OCI-LY7 (cell line): ENCODE measurements around the gene PCDHA7.

ENCODE experiments used
- CTCF ChIP-seq: fragments of 200-600 bp; sonication (generic); conservative IDR thresholded peaks from 2 replicates; pipeline ENCODE4 v1.5.1; 2014; ENCODE audit warnings: mild to moderate bottlenecking, antibody characterized with exemption, low read length, moderate library complexity, mixed read lengths
- EZH2phosphoT487 ChIP-seq: fragments of 200-600 bp; sonication (generic); IDR thresholded peaks from 2 replicates; pipeline ENCODE4 v1.6.1; 2018; ENCODE audit warnings: low read depth, borderline replicate concordance, mild to moderate bottlenecking, mixed run types, antibody characterized with exemption, low read length, moderate library complexity, mixed read lengths

GRCh38 chr5:140883927-140884697 is 50.0 kb downstream of the PCDHA7 start:
- TF ChIP-seq CTCF (no peak), EZH2phosphoT487 (no peak)
